ENCODE results near the gene KAT6B. TPM values are rescaled to one million over a fixed set of nuclear protein-coding genes. Genes with fewer than 3 reads are reported as not detected.

Gene KAT6B
- total RNA-seq, 2 experiments from 2014 or later: 70.3 to 74.2 TPM

- Histone ChIP-seq H3K4me1 (ENCODE audit: insufficient read depth, low read length) (peaks cover 9% of the 10 kb centered on the region), H3K9me3 (ENCODE audit: control insufficient read depth in 1 of 2, insufficient read depth in 1 of 2, low read length in 2 of 2) (no peaks in the 10 kb centered on the region), H3K4me3 (ENCODE audit: low read length) (no peak overlapping the region), H3K36me3 (ENCODE audit: insufficient read depth, low read length) (no peaks in the 10 kb centered on the region), H3K27ac (ENCODE audit: low read depth in 1 of 2, low read length in 2 of 2) (no peak overlapping the region), H3K27me3 (ENCODE audit: control insufficient read depth in 1 of 2, insufficient read depth in 2 of 2, low read length in 2 of 2) (no peaks in the 10 kb centered on the region)
- ChIA-PET POLR2A (no interaction called here), CTCF (no interaction called here)
- Mint-ChIP-seq H3K27ac (no peak overlapping the region), H3K27me3 (no peaks in the 10 kb centered on the region), H3K4me1 (ENCODE audit: low read depth) (peaks cover 56% of the 10 kb centered on the region), H3K36me3 (ENCODE audit: low read depth) (no peaks in the 10 kb centered on the region), H3K4me3 (no peak overlapping the region), H3K9me3 (no peaks in the 10 kb centered on the region)
- no peak for DNase-seq
- TF ChIP-seq, protein P1, sequence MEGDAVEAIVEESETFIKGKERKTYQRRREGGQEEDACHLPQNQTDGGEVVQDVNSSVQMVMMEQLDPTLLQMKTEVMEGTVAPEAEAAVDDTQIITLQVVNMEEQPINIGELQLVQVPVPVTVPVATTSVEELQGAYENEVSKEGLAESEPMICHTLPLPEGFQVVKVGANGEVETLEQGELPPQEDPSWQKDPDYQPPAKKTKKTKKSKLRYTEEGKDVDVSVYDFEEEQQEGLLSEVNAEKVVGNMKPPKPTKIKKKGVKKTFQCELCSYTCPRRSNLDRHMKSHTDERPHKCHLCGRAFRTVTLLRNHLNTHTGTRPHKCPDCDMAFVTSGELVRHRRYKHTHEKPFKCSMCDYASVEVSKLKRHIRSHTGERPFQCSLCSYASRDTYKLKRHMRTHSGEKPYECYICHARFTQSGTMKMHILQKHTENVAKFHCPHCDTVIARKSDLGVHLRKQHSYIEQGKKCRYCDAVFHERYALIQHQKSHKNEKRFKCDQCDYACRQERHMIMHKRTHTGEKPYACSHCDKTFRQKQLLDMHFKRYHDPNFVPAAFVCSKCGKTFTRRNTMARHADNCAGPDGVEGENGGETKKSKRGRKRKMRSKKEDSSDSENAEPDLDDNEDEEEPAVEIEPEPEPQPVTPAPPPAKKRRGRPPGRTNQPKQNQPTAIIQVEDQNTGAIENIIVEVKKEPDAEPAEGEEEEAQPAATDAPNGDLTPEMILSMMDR (IDR thresholded peaks at IDR 0.05): no peak
- ATAC-seq (ENCODE audit: poor library complexity): no peak
- intact Hi-C loops (cut with DNase I, micrococcal nuclease): no loop called here
Measured at GRCh38 chr10:74868392-74868977, 42.1 kb downstream of the KAT6B start.

DNA sequence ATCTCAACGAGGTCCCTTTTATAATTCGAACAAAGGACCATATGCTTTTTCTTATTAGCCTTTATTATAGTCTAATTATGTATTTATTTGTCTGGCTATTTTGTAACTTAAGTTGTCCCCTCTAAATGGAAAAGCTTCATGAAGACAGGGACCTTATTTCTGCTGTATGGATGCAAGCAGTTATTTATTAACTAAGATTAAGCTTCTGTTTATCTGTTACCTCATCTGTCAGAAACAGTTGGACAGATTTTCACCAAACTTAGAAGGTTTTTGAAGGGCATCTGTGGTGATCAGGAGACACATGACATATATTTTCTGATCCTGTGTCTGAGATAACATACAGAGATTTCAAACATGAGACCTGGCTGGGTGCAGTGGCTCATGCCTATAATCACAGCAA, 43.2 kb downstream of the KAT6B start:
- TF ChIP-seq, protein P1 (IDR thresholded peaks at IDR 0.05): no peak
- H3K4me3 Mint-ChIP-seq: no peak overlapping the region

GRCh38 chr10:74870191-74870590, 43.8 kb downstream of the KAT6B start:
- Mint-ChIP-seq H3K27me3 (no peaks in the 10 kb centered on the region), H3K4me3 (no peak overlapping the region), H3K9me3 (no peaks in the 10 kb centered on the region), H3K36me3 (ENCODE audit: low read depth) (no peaks in the 10 kb centered on the region), H3K4me1 (ENCODE audit: low read depth) (peaks cover 66% of the 10 kb centered on the region), H3K27ac (no peak overlapping the region)
- DNase-seq (no peak), ATAC-seq (ENCODE audit: poor library complexity) (no peak)
- ChIA-PET POLR2A (interaction anchor here (0.6 kb wide), 1 partner anchor 46 kb away, joined by 4 read pairs; no protein-coding TSS in a partner anchor), CTCF (no interaction called here)
- Histone ChIP-seq H3K4me1 (ENCODE audit: insufficient read depth, low read length) (peaks cover 9% of the 10 kb centered on the region), H3K9me3 (ENCODE audit: control insufficient read depth in 1 of 2, insufficient read depth in 1 of 2, low read length in 2 of 2) (no peaks in the 10 kb centered on the region), H3K27ac (ENCODE audit: low read depth in 1 of 2, low read length in 2 of 2) (no peak overlapping the region), H3K4me3 (ENCODE audit: low read length) (no peak overlapping the region), H3K36me3 (ENCODE audit: insufficient read depth, low read length) (no peaks in the 10 kb centered on the region), H3K27me3 (ENCODE audit: control insufficient read depth in 1 of 2, insufficient read depth in 2 of 2, low read length in 2 of 2) (no peaks in the 10 kb centered on the region)
- intact Hi-C loops (cut with DNase I, micrococcal nuclease): no loop called here
- TF ChIP-seq, protein P1 (IDR thresholded peaks at IDR 0.05): no peak

More for the DNA sequence above, 43.2 kb downstream of the KAT6B start:
- H3K9me3 ChIP-seq (ENCODE audit: control insufficient read depth in 1 of 2, insufficient read depth in 1 of 2, low read length in 2 of 2): no peaks in the 10 kb centered on the region
- no peak overlapping the region for H3K27ac ChIP-seq (ENCODE audit: low read depth in 1 of 2, low read length in 2 of 2)
- ChIA-PET CTCF (no interaction called here), POLR2A (interaction anchor here (0.6 kb wide), 1 partner anchor 46 kb away, joined by 4 read pairs; no protein-coding TSS in a partner anchor)
- H3K27ac Mint-ChIP-seq: no peak overlapping the region
- no peak overlapping the region for H3K4me3 ChIP-seq (ENCODE audit: low read length)
- no peak for ATAC-seq (ENCODE audit: poor library complexity)
- no peaks in the 10 kb centered on the region for H3K27me3 ChIP-seq (ENCODE audit: control insufficient read depth in 1 of 2, insufficient read depth in 2 of 2, low read length in 2 of 2)
- H3K4me1 ChIP-seq (ENCODE audit: insufficient read depth, low read length): peaks cover 9% of the 10 kb centered on the region
- H3K36me3 ChIP-seq (ENCODE audit: insufficient read depth, low read length): no peaks in the 10 kb centered on the region
- H3K9me3 Mint-ChIP-seq: no peaks in the 10 kb centered on the region
- H3K4me1 Mint-ChIP-seq (ENCODE audit: low read depth): peaks cover 64% of the 10 kb centered on the region
- no peaks in the 10 kb centered on the region for H3K36me3 Mint-ChIP-seq (ENCODE audit: low read depth)
- no peak for DNase-seq
- no peaks in the 10 kb centered on the region for H3K27me3 Mint-ChIP-seq
- intact Hi-C loops (cut with DNase I, micrococcal nuclease): no loop called here

Data from CD4-positive, alpha-beta T cell (primary cell).